ENCODE results near the gene TUBGCP6.

The TUBGCP6 gene

GRCh38 chr22:50286275-50286674, 41.5 kb upstream of the TUBGCP6 start:
- DNase-seq (ENCODE audit: low spot score): no peak
- Histone ChIP-seq H3K4me3 (ENCODE audit: severe bottlenecking) (no peak overlapping the region), H3K4me1 (ENCODE audit: insufficient read depth, poor library complexity, severe bottlenecking) (peaks cover 11% of the 10 kb centered on the region), H3K27ac (ENCODE audit: poor library complexity, severe bottlenecking) (no peak overlapping the region), H3K9me3 (ENCODE audit: severe bottlenecking) (no peaks in the 10 kb centered on the region), H3K27me3 (ENCODE audit: insufficient read depth, poor library complexity, severe bottlenecking) (no peaks in the 10 kb centered on the region), H3K36me3 (ENCODE audit: low read depth) (peaks cover 53% of the 10 kb centered on the region)
- no peak for ATAC-seq (ENCODE audit: low read depth)
- no peak for TF ChIP-seq CTCF (IDR thresholded peaks at IDR 0.05; ENCODE audit: poor library complexity, severe bottlenecking)

- no peak for TF ChIP-seq CTCF (IDR thresholded peaks at IDR 0.05; ENCODE audit: poor library complexity, severe bottlenecking)
Observed at GRCh38 chr22:50285568-50286229, 40.9 kb upstream of the TUBGCP6 start.

GRCh38 chr22:50284479-50284878, 39.7 kb upstream of the TUBGCP6 start:
- no peak overlapping the region for H3K4me3 ChIP-seq (ENCODE audit: severe bottlenecking)
- no peak for ATAC-seq (ENCODE audit: low read depth)
- H3K9me3 ChIP-seq (ENCODE audit: severe bottlenecking): no peaks in the 10 kb centered on the region
- no peak for DNase-seq (ENCODE audit: low spot score)
- no peak overlapping the region for H3K27ac ChIP-seq (ENCODE audit: poor library complexity, severe bottlenecking)
- H3K4me1 ChIP-seq (ENCODE audit: insufficient read depth, poor library complexity, severe bottlenecking): peaks cover 11% of the 10 kb centered on the region
- H3K36me3 ChIP-seq (ENCODE audit: low read depth): peaks cover 64% of the 10 kb centered on the region
- no peak for TF ChIP-seq CTCF (IDR thresholded peaks at IDR 0.05; ENCODE audit: poor library complexity, severe bottlenecking)
- no peaks in the 10 kb centered on the region for H3K27me3 ChIP-seq (ENCODE audit: insufficient read depth, poor library complexity, severe bottlenecking)

More at GRCh38 chr22:50285568-50286229, 40.9 kb upstream of the TUBGCP6 start:
- Histone ChIP-seq H3K4me1 (ENCODE audit: insufficient read depth, poor library complexity, severe bottlenecking) (peaks cover 11% of the 10 kb centered on the region), H3K9me3 (ENCODE audit: severe bottlenecking) (no peaks in the 10 kb centered on the region), H3K27me3 (ENCODE audit: insufficient read depth, poor library complexity, severe bottlenecking) (no peaks in the 10 kb centered on the region), H3K36me3 (ENCODE audit: low read depth) (peaks cover 58% of the 10 kb centered on the region), H3K27ac (ENCODE audit: poor library complexity, severe bottlenecking) (no peak overlapping the region), H3K4me3 (ENCODE audit: severe bottlenecking) (no peak overlapping the region)
- no peak for DNase-seq (ENCODE audit: low spot score)
- ATAC-seq (ENCODE audit: low read depth): no peak

- H3K9me3 ChIP-seq (ENCODE audit: severe bottlenecking): no peaks in the 10 kb centered on the region
- no peak for TF ChIP-seq CTCF (IDR thresholded peaks at IDR 0.05; ENCODE audit: poor library complexity, severe bottlenecking)
- no peak overlapping the region for H3K4me3 ChIP-seq (ENCODE audit: severe bottlenecking)
- H3K36me3 ChIP-seq (ENCODE audit: low read depth): peaks cover 64% of the 10 kb centered on the region
- no peaks in the 10 kb centered on the region for H3K27me3 ChIP-seq (ENCODE audit: insufficient read depth, poor library complexity, severe bottlenecking)
- H3K27ac ChIP-seq (ENCODE audit: poor library complexity, severe bottlenecking): no peak overlapping the region
- peaks cover 11% of the 10 kb centered on the region for H3K4me1 ChIP-seq (ENCODE audit: insufficient read depth, poor library complexity, severe bottlenecking)
- no peak for ATAC-seq (ENCODE audit: low read depth)
- DNase-seq (ENCODE audit: low spot score): no peak
Observed at GRCh38 chr22:50283821-50284220, 39.0 kb upstream of the TUBGCP6 start.

All from RWPE2 (cell line).